ENCODE measurements around the gene TRRAP.

DNA sequence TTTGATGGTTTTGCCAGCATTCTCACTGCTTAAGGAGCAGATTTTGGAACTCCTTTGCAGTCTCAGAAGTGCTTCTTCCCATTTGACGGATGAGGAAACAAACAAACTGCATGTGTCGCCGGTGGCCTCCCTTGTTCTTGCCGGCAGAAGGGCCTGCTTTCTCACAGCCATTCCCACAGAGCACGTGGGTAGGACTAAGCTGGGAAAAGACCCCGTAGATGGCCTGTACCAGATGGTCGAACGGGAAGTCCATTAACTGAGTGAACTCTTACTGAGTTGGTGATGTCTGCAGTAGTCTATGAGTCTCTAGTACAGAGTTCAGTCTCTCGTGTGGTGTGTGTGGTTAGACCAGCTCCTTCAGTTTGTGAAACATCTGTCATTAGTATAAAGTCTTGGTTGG, 131.9 kb downstream of the TRRAP start:
- TF ChIP-seq, protein P1, sequence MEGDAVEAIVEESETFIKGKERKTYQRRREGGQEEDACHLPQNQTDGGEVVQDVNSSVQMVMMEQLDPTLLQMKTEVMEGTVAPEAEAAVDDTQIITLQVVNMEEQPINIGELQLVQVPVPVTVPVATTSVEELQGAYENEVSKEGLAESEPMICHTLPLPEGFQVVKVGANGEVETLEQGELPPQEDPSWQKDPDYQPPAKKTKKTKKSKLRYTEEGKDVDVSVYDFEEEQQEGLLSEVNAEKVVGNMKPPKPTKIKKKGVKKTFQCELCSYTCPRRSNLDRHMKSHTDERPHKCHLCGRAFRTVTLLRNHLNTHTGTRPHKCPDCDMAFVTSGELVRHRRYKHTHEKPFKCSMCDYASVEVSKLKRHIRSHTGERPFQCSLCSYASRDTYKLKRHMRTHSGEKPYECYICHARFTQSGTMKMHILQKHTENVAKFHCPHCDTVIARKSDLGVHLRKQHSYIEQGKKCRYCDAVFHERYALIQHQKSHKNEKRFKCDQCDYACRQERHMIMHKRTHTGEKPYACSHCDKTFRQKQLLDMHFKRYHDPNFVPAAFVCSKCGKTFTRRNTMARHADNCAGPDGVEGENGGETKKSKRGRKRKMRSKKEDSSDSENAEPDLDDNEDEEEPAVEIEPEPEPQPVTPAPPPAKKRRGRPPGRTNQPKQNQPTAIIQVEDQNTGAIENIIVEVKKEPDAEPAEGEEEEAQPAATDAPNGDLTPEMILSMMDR (conservative IDR thresholded peaks at IDR 0.05), result no peak
- TF ChIP-seq EZH2 (IDR thresholded peaks at IDR 0.05; ENCODE audit: low read depth), result no peak
